Activated T-cell treated with anti-CD3 and anti-CD28 coated beads, Interleukin-2, amount 50 U/mL, for 72 hours (primary cell): ENCODE measurements around the gene VPS52. TPM values are rescaled to one million over a fixed set of nuclear protein-coding genes. Genes with fewer than 3 reads are reported as not detected.
A peak's percentile ranks its signal among the peaks of the same experiment; 100 is the strongest.
"Not testable (repeated sequence)": the region's sequence is repeated elsewhere in the genome, so short reads cannot be mapped to it uniquely, and the experiment has no call there.

ENCODE experiments used
- ATAC-seq, 2 donors: fragments of 150-1000 bp; cut with Tn5 transposase; replicated peaks in 1 of 2; 2 replicates each; pipeline ENCODE4 v1.10.0; 2021; ENCODE audit warnings: moderate library complexity in 2 of 2, mild to moderate bottlenecking in 1 of 2
- DNase-seq, 2 donors: peaks; one replicate each; pipeline ENCODE4 v3.0.0; 2021 to 2022; ENCODE audit warnings: mixed read lengths in 1 of 2
- H3K27ac Mint-ChIP-seq: one replicate; pipeline ENCODE4 v1.8.0; 2022; ENCODE audit warnings: mild to moderate bottlenecking, moderate library complexity, mixed read lengths
- H3K27me3 Mint-ChIP-seq: one replicate; pipeline ENCODE4 v1.8.0; 2022; ENCODE audit warnings: low read depth, mixed read lengths
- H3K36me3 Mint-ChIP-seq, 2 donors: one replicate each; pipeline ENCODE4 v1.8.0; 2022; ENCODE audit warnings: mixed read lengths in 2 of 2, mild to moderate bottlenecking in 1 of 2; ENCODE audit not compliant: insufficient read depth in 2 of 2
- H3K4me1 Mint-ChIP-seq: one replicate; pipeline ENCODE4 v1.8.0; 2022; ENCODE audit warnings: low read depth, mixed read lengths
- H3K4me3 Mint-ChIP-seq, 2 donors: one replicate each; pipeline ENCODE4 v1.8.0; 2022; ENCODE audit warnings: mild to moderate bottlenecking in 2 of 2, mixed read lengths in 2 of 2, moderate library complexity in 2 of 2
- H3K9me3 Mint-ChIP-seq, 2 donors: one replicate each; pipeline ENCODE4 v1.8.0; 2022; ENCODE audit warnings: mixed read lengths in 2 of 2
- total RNA-seq, 2 donors: library from RNA; stranded (reverse); gene quantifications; one replicate each; pipeline ENCODE4 v1.2.3, GENCODE V29; 2022

The VPS52 gene
- total RNA-seq, 2 donors from 2014 or later = 50.7 to 54.9 TPM

- ATAC-seq (no peak), DNase-seq (no peak)
- Mint-ChIP-seq H3K4me1 (peaks cover 74% of the 10 kb centered on the region), H3K4me3 (peak overlapping the region; percentile 94 to 98), H3K9me3 (no peaks in the 10 kb centered on the region), H3K36me3 (peaks cover 28 to 49% of the 10 kb centered on the region in 2 donors), H3K27ac (peak overlapping the region; percentile 98), H3K27me3 (no peaks in the 10 kb centered on the region)
Observed at GRCh38 chr6:33273129-33273923, 1.6 kb upstream of the VPS52 start.

- peaks cover 28 to 55% of the 10 kb centered on the region in 2 donors for H3K36me3 Mint-ChIP-seq
- H3K27me3 Mint-ChIP-seq = no peaks in the 10 kb centered on the region
- peak overlapping the region; percentile 98 for H3K27ac Mint-ChIP-seq
- DNase-seq = no peak
- H3K4me3 Mint-ChIP-seq = peak overlapping the region; percentile 94 to 98
- peaks cover 66% of the 10 kb centered on the region for H3K4me1 Mint-ChIP-seq
- H3K9me3 Mint-ChIP-seq = no peaks in the 10 kb centered on the region
- ATAC-seq = peak; percentile 2 to 4
Observed at GRCh38 chr6:33272275-33273128, 826 bp upstream of the VPS52 start.

GRCh38 chr6:33271117-33271467 lies 584 bp downstream of the VPS52 start:
- H3K27me3 Mint-ChIP-seq = no peaks in the 10 kb centered on the region
- peak overlapping the region; percentile 98 for H3K27ac Mint-ChIP-seq
- H3K4me3 Mint-ChIP-seq = peak overlapping the region; percentile 94 to 98
- H3K9me3 Mint-ChIP-seq = no peaks in the 10 kb centered on the region
- DNase-seq = no peak
- peaks cover 28 to 54% of the 10 kb centered on the region in 2 donors for H3K36me3 Mint-ChIP-seq
- ATAC-seq = no peak
- H3K4me1 Mint-ChIP-seq = peaks cover 55% of the 10 kb centered on the region

- Mint-ChIP-seq H3K4me1 (no peaks in the 10 kb centered on the region), H3K27ac (no peak overlapping the region), H3K4me3 (no peak overlapping the region), H3K9me3 (no peaks in the 10 kb centered on the region), H3K36me3 (peaks cover 2 to 33% of the 10 kb centered on the region in 2 donors), H3K27me3 (no peaks in the 10 kb centered on the region)
- DNase-seq (no peak), ATAC-seq (no peak)
Observed at GRCh38 chr6:33264015-33264414, 7.7 kb downstream of the VPS52 start.

- not testable (repeated sequence) for H3K27ac Mint-ChIP-seq, H3K9me3 Mint-ChIP-seq, H3K4me3 Mint-ChIP-seq, ATAC-seq, H3K27me3 Mint-ChIP-seq, H3K4me1 Mint-ChIP-seq, DNase-seq
- peaks cover 2 to 27% of the 10 kb centered on the region in 2 donors for H3K36me3 Mint-ChIP-seq
Observed at GRCh38 chr6:33262490-33262889, 9.2 kb downstream of the VPS52 start.

- no peak for ATAC-seq
- no peak overlapping the region for H3K27ac Mint-ChIP-seq
- H3K27me3 Mint-ChIP-seq = no peaks in the 10 kb centered on the region
- H3K4me1 Mint-ChIP-seq = no peaks in the 10 kb centered on the region
- H3K4me3 Mint-ChIP-seq = no peak overlapping the region
- H3K9me3 Mint-ChIP-seq = no peaks in the 10 kb centered on the region
- no peak for DNase-seq
- peaks cover 2 to 21% of the 10 kb centered on the region in 2 donors for H3K36me3 Mint-ChIP-seq
Observed at GRCh38 chr6:33259032-33259431, 12.6 kb downstream of the VPS52 start.

- Mint-ChIP-seq H3K27me3 (no peaks in the 10 kb centered on the region), H3K4me1 (peaks cover 24% of the 10 kb centered on the region), H3K36me3 (peaks cover 7 to 22% of the 10 kb centered on the region in 2 donors), H3K9me3 (no peaks in the 10 kb centered on the region), H3K27ac (no peak overlapping the region), H3K4me3 (no peak overlapping the region)
- ATAC-seq = no peak
- DNase-seq = no peak
Observed at GRCh38 chr6:33254591-33254990, 17.1 kb downstream of the VPS52 start.

GRCh38 chr6:33252759-33253158 lies 18.9 kb downstream of the VPS52 start:
- Mint-ChIP-seq H3K4me3 (no peak overlapping the region), H3K9me3 (no peaks in the 10 kb centered on the region), H3K4me1 (peaks cover 34% of the 10 kb centered on the region), H3K27me3 (no peaks in the 10 kb centered on the region), H3K27ac (peak overlapping the region; percentile 83), H3K36me3 (peaks cover 7 to 18% of the 10 kb centered on the region in 2 donors)
- DNase-seq (no peak), ATAC-seq (no peak)

- no peaks in the 10 kb centered on the region for H3K9me3 Mint-ChIP-seq
- H3K4me1 Mint-ChIP-seq = peaks cover 34% of the 10 kb centered on the region
- H3K27ac Mint-ChIP-seq = peak overlapping the region; percentile 54
- ATAC-seq (no peak), DNase-seq (no peak)
- no peaks in the 10 kb centered on the region for H3K27me3 Mint-ChIP-seq
- H3K36me3 Mint-ChIP-seq = peaks cover 7 to 18% of the 10 kb centered on the region in 2 donors
- peak overlapping the region in 1 of 2 donors; percentile 94 for H3K4me3 Mint-ChIP-seq
Observed at GRCh38 chr6:33251395-33252012, 20.2 kb downstream of the VPS52 start.

GRCh38 chr6:33250731-33251130 lies 20.9 kb downstream of the VPS52 start:
- Mint-ChIP-seq H3K4me3 (peak overlapping the region; percentile 94 to 95), H3K9me3 (no peaks in the 10 kb centered on the region), H3K27me3 (no peaks in the 10 kb centered on the region), H3K27ac (peak overlapping the region; percentile 63), H3K4me1 (peaks cover 34% of the 10 kb centered on the region), H3K36me3 (peaks cover 7 to 18% of the 10 kb centered on the region in 2 donors)
- DNase-seq = no peak
- ATAC-seq = no peak

- Mint-ChIP-seq H3K27ac (peak overlapping the region; percentile 63), H3K4me3 (peak overlapping the region; percentile 94 to 95), H3K9me3 (no peaks in the 10 kb centered on the region), H3K36me3 (peaks cover 7 to 18% of the 10 kb centered on the region in 2 donors), H3K27me3 (no peaks in the 10 kb centered on the region), H3K4me1 (peaks cover 34% of the 10 kb centered on the region)
- ATAC-seq (no peak), DNase-seq (peak; percentile 27 to 51)
Observed at GRCh38 chr6:33249732-33250630, 21.7 kb downstream of the VPS52 start.
